Gastrocnemius medialis (tissue), 4 donors: ENCODE results near the gene MRM2. TPM values are rescaled to one million over a fixed set of nuclear protein-coding genes. Genes with fewer than 3 reads are reported as not detected.

Experiments
- ATAC-seq, 2 donors: fragments of 150-250 bp; one replicate each; pipeline ENCODE4 v1.9.1; 2016
- DNase-seq, 2 donors: peaks; one replicate each; pipeline ENCODE4 v3.0.0-alpha.2; 2019
- H3K27ac ChIP-seq, 4 donors: fragments of 200-600 bp; sonication (generic); 1 replicate in 1 of 4; 2 replicates in 3 of 4; pipeline ENCODE4 v1.5.1; 2016 to 2018; ENCODE audit warnings: mild to moderate bottlenecking in 2 of 4, moderate library complexity in 1 of 4
- H3K27me3 ChIP-seq, 3 donors: fragments of 200-600 bp; sonication (generic) in 2 of 3; 1 replicate in 1 of 3; 2 replicates in 2 of 3; pipeline versions ENCODE4 v1.5.1 to v1.6.0; 2016 to 2019; ENCODE audit warnings: mild to moderate bottlenecking in 1 of 3, moderate library complexity in 1 of 3
- H3K36me3 ChIP-seq, 2 donors: fragments of 200-600 bp; sonication (generic) in 1 of 2; one replicate each; pipeline ENCODE4 v1.5.1; 2017 to 2018
- H3K4me1 ChIP-seq, 2 donors: fragments of 200-600 bp; sonication (generic) in 1 of 2; one replicate each; pipeline ENCODE4 v1.5.1; 2016 to 2017; ENCODE audit warnings: mild to moderate bottlenecking in 2 of 2
- H3K4me3 ChIP-seq, 4 donors: fragments of 200-600 bp; sonication (generic) in 3 of 4; 1 replicate in 1 of 4; 2 replicates in 3 of 4; pipeline ENCODE4 v1.5.1; 2016 to 2019; ENCODE audit warnings: mild to moderate bottlenecking in 2 of 4
- H3K9me3 ChIP-seq, 3 donors: fragments of 200-600 bp; sonication (generic) in 2 of 3; 1 replicate in 1 of 3; 2 replicates in 2 of 3; pipeline ENCODE4 v1.5.1; 2016 to 2019
- POLR2A ChIP-seq, 2 donors: fragments of 450-650 bp; IDR thresholded peaks; one replicate each; pipeline ENCODE4 v1.6.1; 2017; ENCODE audit warnings: antibody characterized with exemption in 2 of 2, mild to moderate bottlenecking in 2 of 2, moderate library complexity in 2 of 2
- in situ Hi-C, 4 donors: fragments of 200-750 bp; cut with MboI; loops; one replicate each; pipeline versions ENCODE4 v1.15.0 to v1.8.0; 2017; ENCODE audit warnings: low sequenced_read_pairs in 4 of 4
- intact Hi-C: fragments of 100-400 bp; cut with DNase I; formaldehyde crosslinking; loops from one replicate; pipeline ENCODE4 v1.15.1; 2023; ENCODE audit warnings: low total_unique reads
- total RNA-seq, 4 donors: library from RNA; depleted of rRNA; stranded (reverse); fragments of >200 nt; gene quantifications; one replicate each; pipeline versions ENCODE4 v1.1.0 to v1.2.3, GENCODE V29; 2016
- TF ChIP-seq, protein P1 (sequence below), 5 experiments: fragments of 450-650 bp in 3 of 5; fragments of 200-600 bp in 2 of 5; sonication (generic) in 2 of 5; IDR thresholded peaks in 4 of 5; conservative IDR thresholded peaks in 1 of 5; 1 replicate in 4 of 5; 2 replicates in 1 of 5; pipeline ENCODE4 v1.5.1; 2016 to 2019; ENCODE audit warnings: antibody characterized with exemption in 5 of 5, mild to moderate bottlenecking in 3 of 5, moderate library complexity in 3 of 5

MRM2 gene
- total RNA-seq, 4 donors from 2014 or later = 14.1 to 41.7 (median 16.9) TPM

DNA sequence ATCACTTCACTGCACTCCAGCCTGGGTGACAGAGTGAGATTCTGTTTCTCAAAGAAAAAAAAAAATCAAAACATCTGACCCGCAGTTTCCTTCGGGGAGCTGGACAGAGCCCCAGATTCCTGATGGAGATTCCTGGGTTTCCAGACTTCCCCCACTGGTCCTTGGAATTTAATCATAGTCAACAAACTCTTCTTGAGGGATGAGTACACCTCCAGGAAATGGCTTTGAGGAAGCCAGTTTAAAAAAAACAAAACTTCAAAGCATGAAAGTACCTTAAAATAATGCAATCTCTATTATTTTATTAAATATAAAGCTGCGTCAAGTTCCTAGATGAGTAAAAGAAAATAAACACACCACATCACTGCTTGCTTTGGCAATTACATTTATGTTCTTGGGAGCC lies 8.1 kb downstream of the MRM2 start:
- no peak overlapping the region for H3K4me3 ChIP-seq
- in situ Hi-C loops = no loop called here
- no peak overlapping the region for H3K27ac ChIP-seq
- DNase-seq (no peak), ATAC-seq (no peak)
- intact Hi-C loops = loop anchor here (1.0 to 5.0 kb wide), 4 partner anchors 8 to 168 kb away; partner anchors contain the start of genes CHST12, EIF3B, MRM2 and NUDT1
- no peak for TF ChIP-seq POLR2A (IDR thresholded peaks at IDR 0.05)
- TF ChIP-seq, protein P1, sequence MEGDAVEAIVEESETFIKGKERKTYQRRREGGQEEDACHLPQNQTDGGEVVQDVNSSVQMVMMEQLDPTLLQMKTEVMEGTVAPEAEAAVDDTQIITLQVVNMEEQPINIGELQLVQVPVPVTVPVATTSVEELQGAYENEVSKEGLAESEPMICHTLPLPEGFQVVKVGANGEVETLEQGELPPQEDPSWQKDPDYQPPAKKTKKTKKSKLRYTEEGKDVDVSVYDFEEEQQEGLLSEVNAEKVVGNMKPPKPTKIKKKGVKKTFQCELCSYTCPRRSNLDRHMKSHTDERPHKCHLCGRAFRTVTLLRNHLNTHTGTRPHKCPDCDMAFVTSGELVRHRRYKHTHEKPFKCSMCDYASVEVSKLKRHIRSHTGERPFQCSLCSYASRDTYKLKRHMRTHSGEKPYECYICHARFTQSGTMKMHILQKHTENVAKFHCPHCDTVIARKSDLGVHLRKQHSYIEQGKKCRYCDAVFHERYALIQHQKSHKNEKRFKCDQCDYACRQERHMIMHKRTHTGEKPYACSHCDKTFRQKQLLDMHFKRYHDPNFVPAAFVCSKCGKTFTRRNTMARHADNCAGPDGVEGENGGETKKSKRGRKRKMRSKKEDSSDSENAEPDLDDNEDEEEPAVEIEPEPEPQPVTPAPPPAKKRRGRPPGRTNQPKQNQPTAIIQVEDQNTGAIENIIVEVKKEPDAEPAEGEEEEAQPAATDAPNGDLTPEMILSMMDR (IDR thresholded peaks at IDR 0.05 in 4 of 5, conservative IDR thresholded peaks at IDR 0.05 in 1 of 5) = no peak
- peaks cover 0 to 54% of the 10 kb centered on the region in 2 donors for H3K36me3 ChIP-seq
- H3K4me1 ChIP-seq = peaks cover 16 to 22% of the 10 kb centered on the region in 2 donors
- H3K9me3 ChIP-seq = no peaks in the 10 kb centered on the region
- H3K27me3 ChIP-seq = no peaks in the 10 kb centered on the region

DNA sequence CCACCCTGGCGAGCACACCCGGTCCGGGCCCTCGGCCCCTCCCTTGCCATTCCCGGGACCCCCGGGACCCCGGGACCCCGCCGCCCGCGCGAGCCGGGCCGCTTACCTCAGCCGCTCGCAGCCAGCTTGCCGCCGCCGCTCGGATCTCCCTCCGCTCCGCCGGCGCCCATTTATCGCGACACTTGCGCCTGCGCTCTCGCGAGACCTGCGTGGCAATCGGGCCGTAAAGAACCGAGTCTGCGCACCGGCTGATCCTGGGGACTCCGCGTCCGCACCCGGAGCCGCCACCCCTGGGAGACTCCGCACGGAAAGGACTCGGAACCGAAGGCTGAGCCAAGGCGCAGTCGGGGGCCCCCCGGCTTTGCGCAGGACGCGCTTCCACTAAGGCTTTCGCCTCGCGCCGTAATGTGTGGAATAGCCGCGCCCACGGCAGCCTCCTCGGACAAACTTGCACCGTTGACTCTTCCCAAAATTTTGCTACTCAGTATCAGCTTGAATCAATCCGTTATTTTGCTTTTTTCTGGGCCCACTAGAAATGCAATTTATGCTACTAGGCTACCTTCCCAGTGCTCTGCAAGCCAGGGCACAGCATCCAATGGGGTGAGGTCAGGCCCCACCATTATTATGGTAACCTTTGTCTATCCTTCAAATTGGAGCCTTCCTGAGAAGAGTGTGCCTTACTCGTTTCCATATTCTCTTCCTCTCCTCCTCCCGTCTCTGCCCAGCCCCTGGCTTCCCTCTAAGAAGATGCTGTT lies 9.1 kb downstream of the MRM2 start, which contains the start of gene MAD1L1:
TSS of gene MAD1L1 (minus strand) at position 180 of the 755 bp plus-strand sequence. CDS start 2,812 bp downstream, outside the sequence.
- Histone ChIP-seq H3K4me1 (peaks cover 16 to 22% of the 10 kb centered on the region in 2 donors), H3K27ac (peak within 1 kb of the TSS; percentile 73 to 86 (median 80)), H3K27me3 (no peaks in the 10 kb centered on the region), H3K36me3 (peaks cover 0 to 48% of the 10 kb centered on the region in 2 donors), H3K9me3 (no peaks in the 10 kb centered on the region), H3K4me3 (peak within 1 kb of the TSS; percentile 82 to 99 (median 92))
- ATAC-seq (peak; percentile 95), DNase-seq (peak; percentile 69 to 78)
- intact Hi-C loops = loop anchor here (1.0 to 5.0 kb wide), 4 partner anchors 9 to 169 kb away; partner anchors contain the start of genes CHST12, EIF3B, MRM2 and NUDT1
- in situ Hi-C loops = no loop called here
- TF ChIP-seq, protein P1 (IDR thresholded peaks at IDR 0.05 in 4 of 5, conservative IDR thresholded peaks at IDR 0.05 in 1 of 5) = no peak
- peak in 1 of 2 donors; percentile 12 for TF ChIP-seq POLR2A (IDR thresholded peaks at IDR 0.05)

DNA sequence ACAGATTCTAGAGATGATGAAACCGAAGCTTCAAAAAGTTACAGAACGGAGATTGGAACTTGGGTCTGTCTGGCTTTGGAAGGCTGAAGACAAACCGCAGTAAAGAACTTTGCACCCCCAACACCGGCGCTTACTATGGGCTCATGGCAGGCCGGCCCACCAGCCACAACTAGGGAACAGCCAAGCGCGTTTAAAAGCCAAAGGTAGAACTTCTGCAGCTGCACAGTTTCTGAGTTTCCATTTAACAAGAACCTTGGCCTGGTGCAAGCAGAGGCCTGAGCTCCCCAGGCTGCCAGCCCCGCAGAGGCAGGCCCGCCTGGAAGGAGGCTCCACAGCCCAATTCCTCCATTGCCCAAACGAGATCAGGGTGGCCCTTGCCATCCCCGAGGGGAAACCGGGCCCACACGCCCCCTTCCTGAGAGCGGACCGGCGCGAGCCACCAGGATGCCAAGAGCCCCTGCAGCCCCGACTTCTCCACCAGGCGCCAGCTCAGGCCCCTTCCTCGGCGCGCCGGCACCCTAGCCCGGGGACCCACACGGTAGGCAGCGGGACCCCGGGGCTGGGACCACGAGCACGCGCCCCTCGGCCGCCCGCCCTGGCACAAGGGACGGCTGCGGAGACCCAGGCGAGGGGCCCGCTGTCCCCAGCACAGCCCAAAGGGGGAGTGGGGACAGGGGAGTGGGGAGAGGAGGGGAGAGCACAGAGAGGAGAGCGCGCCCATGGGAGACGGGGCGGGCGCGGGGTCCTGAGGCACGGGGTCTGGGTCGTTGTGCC lies 9.8 kb downstream of the MRM2 start:
- ATAC-seq (peak; percentile 26 to 39), DNase-seq (no peak)
- Histone ChIP-seq H3K4me1 (peaks cover 16 to 22% of the 10 kb centered on the region in 2 donors), H3K4me3 (peak overlapping the region; percentile 82 to 99 (median 92)), H3K27ac (peak overlapping the region; percentile 73 to 86 (median 80)), H3K36me3 (peaks cover 0 to 42% of the 10 kb centered on the region in 2 donors), H3K9me3 (no peaks in the 10 kb centered on the region), H3K27me3 (no peaks in the 10 kb centered on the region)
- TF ChIP-seq POLR2A (IDR thresholded peaks at IDR 0.05) = no peak
- TF ChIP-seq, protein P1 (IDR thresholded peaks at IDR 0.05 in 4 of 5, conservative IDR thresholded peaks at IDR 0.05 in 1 of 5) = no peak
- in situ Hi-C loops = no loop called here
- intact Hi-C loops = loop anchor here (2.0 to 5.0 kb wide), 3 partner anchors 80 to 170 kb away; partner anchors contain the start of genes CHST12, EIF3B and SNX8

DNA sequence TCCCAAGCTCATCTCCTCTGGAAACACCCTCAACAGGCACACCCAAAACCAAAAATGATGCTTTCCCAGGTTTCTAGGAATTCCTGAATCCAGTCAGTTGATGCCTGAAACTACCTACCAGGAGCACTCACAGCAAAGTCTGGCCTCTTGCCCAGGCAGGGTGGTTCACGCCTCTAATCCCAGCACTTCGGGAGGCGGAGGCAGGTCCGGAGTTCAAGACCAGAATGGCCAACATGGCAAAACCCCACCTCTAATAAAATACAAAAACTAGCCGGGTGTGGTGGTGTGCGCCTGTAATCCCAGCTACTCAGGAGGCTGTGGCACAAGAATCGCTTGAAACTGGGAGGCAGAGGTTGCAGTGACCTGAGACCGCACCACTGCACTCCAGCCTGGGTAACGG lies 11.1 kb downstream of the MRM2 start:
- DNase-seq (no peak), ATAC-seq (no peak)
- in situ Hi-C loops (no loop called here), intact Hi-C loops (loop anchor here (5.0 kb wide), 2 partner anchors 81 to 171 kb away; partner anchors contain the start of genes CHST12 and SNX8)
- H3K4me1 ChIP-seq = peaks cover 16 to 22% of the 10 kb centered on the region in 2 donors
- H3K4me3 ChIP-seq = peak overlapping the region in 1 of 4 donors; percentile 97
- TF ChIP-seq, protein P1 (IDR thresholded peaks at IDR 0.05 in 4 of 5, conservative IDR thresholded peaks at IDR 0.05 in 1 of 5) = no peak
- TF ChIP-seq POLR2A (IDR thresholded peaks at IDR 0.05) = no peak
- H3K27me3 ChIP-seq = no peaks in the 10 kb centered on the region
- peaks cover 0 to 45% of the 10 kb centered on the region in 2 donors for H3K36me3 ChIP-seq
- no peak overlapping the region for H3K27ac ChIP-seq
- H3K9me3 ChIP-seq = no peaks in the 10 kb centered on the region
